ENCODE measurements around the gene GMPPA.

Gene GMPPA

DNA sequence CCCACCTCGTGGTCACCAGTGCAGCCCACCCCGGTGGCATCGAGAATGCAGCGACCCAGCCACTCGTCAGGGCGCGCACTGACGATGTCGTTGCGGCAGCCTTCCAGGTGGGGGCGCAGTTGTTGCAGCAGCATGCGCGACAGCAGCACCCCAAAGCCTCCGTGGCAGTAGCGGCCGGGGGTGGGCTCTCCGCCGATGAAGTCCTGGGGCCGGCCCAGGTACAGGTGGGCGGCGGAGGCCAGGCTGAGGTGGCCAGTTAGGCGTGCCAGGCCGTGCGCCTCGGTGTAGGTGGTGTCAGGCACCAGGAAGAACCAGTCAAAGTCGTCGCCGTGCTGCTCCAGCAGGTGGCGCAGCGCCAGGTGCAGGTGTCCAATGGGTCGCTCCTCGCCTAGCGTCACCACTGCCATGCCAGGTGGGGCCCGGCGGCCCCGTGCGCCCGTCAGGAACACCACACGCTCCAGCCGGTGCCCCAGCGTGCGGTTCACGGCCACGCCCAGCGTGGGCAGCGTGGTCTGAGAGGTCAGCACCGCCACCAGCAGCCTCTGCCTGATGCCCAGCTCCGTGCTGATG is 43.0 kb downstream of the GMPPA start:
- peak overlapping the region; percentile 81 for H3K4me3 ChIP-seq (ENCODE audit: low read depth, low read length)
- TF ChIP-seq, protein P1, sequence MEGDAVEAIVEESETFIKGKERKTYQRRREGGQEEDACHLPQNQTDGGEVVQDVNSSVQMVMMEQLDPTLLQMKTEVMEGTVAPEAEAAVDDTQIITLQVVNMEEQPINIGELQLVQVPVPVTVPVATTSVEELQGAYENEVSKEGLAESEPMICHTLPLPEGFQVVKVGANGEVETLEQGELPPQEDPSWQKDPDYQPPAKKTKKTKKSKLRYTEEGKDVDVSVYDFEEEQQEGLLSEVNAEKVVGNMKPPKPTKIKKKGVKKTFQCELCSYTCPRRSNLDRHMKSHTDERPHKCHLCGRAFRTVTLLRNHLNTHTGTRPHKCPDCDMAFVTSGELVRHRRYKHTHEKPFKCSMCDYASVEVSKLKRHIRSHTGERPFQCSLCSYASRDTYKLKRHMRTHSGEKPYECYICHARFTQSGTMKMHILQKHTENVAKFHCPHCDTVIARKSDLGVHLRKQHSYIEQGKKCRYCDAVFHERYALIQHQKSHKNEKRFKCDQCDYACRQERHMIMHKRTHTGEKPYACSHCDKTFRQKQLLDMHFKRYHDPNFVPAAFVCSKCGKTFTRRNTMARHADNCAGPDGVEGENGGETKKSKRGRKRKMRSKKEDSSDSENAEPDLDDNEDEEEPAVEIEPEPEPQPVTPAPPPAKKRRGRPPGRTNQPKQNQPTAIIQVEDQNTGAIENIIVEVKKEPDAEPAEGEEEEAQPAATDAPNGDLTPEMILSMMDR (IDR thresholded peaks at IDR 0.05; ENCODE audit: insufficient read depth, low read depth, low read length, missing control alignments): peak; percentile 91
- DNase-seq (ENCODE audit: low read depth): peak; percentile 93

DNA sequence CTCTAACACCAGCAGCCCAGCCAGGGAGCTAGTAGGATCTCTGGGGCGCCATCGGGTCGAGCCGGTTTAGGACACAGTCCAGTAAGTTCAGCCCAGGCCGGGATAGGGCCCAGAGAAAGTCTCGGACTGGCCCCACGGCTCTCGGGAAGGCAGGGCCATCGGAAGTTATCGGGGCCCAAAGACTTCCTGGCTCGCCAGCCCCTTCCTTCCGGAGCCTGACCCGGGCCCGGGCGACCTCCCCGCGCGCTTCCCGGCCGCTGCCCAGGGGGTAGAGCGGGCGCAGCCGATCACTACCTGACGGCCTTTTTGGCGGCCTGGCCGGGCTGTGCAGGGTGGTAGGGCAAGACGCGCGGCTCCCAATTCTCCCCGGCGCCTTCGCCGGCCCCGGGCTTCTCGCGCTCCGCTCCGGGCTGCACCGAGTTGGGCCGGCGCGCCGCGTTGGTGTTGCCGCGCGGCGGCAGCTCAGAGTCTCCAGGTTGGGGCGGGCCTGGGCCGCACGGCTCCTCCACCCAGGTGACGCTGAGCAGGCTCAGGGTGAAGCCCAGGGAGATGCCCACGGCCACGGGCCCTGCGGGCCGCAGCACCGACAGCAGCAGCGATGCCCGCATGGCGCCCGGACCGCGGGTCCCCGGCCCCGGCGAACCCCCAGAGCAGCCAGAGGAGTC is 44.4 kb downstream of the GMPPA start:
- TF ChIP-seq, protein P1 (IDR thresholded peaks at IDR 0.05; ENCODE audit: insufficient read depth, low read depth, low read length, missing control alignments): no peak
- DNase-seq (ENCODE audit: low read depth): no peak
- H3K4me3 ChIP-seq (ENCODE audit: low read depth, low read length): peak overlapping the region; percentile 81

DNA sequence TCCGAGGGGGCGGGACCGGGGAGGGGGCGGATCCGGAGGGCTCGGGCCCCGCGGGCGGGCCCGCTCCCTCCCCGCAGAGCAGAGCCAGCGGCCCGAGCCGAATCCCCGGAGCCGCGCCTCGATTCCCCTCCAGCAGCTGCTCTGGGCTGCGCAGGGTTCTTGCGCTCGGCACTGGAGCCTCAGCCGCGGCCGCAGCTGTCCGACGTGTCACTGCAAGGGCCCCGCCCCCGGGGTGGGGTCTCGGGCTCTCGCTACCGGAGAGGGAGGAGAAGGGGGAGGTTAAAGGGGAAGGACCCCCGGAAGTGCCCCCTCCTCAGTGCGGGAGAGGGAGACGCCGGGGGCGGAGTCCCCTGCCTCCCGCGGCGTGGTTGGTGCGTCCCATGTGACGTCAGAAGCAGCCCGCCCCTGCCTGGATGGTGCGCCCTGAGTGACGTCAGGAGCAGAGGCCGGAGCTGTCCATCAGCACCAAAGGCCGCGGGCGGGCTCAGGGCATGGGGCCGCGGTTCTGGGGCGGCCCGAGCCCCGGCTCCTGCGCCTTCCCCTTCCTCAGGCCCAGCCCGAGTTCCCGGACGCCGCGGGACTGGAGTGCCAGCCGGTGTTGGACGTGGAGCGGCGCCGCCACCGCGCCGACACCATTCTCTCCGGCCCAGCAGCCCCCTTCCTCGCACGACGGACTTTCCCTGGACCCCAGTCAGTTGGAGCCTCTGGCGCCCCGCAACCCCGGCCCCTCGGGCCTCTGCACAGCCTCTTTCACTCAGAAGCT is 45.1 kb downstream of the GMPPA start, which contains the start of the genes CHPF and TMEM198:
Gene CHPF, minus strand, starts transcription at position 214 of the 763 bp plus-strand sequence. CDS start 271 bp downstream, outside the sequence.
Gene TMEM198, plus strand, starts transcription at position 433 of the 763 bp plus-strand sequence. CDS start 700 bp downstream, outside the sequence.
- TF ChIP-seq, protein P1 (IDR thresholded peaks at IDR 0.05; ENCODE audit: insufficient read depth, low read depth, low read length, missing control alignments): no peak
- DNase-seq (ENCODE audit: low read depth): peak; percentile 97
- H3K4me3 ChIP-seq (ENCODE audit: low read depth, low read length): peak within 1 kb of the TSS; percentile 81

DNA sequence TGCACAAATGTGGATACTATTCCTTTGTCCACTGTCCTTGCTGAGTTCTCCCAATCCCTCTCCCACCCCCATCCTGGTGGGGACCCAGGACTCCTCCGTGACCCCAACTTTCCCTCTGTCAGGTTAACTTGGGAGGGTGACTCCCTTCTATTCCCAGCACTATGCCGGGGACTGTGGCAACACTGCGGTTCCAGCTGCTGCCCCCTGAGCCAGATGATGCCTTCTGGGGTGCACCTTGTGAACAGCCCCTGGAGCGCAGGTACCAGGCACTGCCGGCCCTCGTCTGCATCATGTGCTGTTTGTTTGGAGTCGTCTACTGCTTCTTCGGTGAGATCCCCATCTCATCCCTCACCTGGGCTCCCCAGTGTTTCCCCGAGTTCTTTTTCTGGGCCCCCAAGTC is 45.9 kb downstream of the GMPPA start:
- H3K4me3 ChIP-seq (ENCODE audit: low read depth, low read length): no peak overlapping the region
- DNase-seq (ENCODE audit: low read depth): no peak
- TF ChIP-seq, protein P1 (IDR thresholded peaks at IDR 0.05; ENCODE audit: insufficient read depth, low read depth, low read length, missing control alignments): no peak

DNA sequence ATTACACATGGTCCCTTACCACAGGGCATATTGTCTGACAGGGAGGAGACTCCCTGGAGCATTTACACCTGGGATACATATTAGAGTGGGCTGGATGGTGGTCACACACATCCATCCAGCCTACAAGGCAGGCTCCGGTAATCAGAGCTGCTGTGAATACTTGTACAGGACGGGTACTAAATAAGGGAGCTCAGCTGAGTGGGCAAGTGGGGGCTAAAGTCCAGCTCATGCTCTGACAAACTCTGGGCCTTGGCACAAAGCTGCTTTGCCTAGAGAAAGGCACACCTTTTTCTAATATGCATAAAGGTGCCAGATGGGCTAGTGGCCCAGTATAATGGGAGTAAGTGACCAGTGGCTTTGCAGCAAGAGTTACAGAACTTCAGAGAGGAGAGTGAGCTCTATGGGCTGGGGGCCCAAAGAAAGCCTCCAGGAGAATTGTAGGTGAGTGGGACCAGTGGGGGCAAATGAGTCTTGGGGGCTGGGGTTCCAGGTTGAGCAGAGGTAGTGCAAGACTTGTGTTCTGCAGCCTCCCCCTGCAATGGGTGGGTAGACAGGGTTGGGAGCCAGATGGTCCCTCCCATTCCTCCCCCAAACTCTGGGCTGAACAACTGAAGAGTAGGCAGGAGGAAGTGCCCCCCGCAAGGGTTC is 46.7 kb downstream of the GMPPA start:
- no peak overlapping the region for H3K4me3 ChIP-seq (ENCODE audit: low read depth, low read length)
- TF ChIP-seq, protein P1 (IDR thresholded peaks at IDR 0.05; ENCODE audit: insufficient read depth, low read depth, low read length, missing control alignments): no peak
- DNase-seq (ENCODE audit: low read depth): no peak

DNA sequence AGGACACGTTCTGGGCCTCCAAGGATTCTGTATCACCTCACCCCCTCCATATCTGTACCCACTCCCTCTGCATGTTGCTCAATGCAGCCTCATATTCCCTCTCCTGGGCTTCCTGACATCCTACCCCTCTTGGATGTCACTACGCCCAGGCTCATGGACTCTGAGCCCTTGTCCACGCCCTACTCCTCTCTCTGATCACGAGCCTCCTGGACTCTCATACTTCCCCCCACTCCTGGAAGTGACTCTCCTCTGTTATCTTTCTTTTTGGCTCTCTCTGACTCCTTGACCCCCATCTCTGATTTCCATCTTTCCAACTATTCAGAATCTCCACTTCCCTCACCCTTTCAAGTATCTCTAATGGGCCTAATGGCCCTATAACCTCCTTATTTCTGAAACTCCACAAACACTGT is 47.3 kb downstream of the GMPPA start:
- DNase-seq (ENCODE audit: low read depth): no peak
- no peak overlapping the region for H3K4me3 ChIP-seq (ENCODE audit: low read depth, low read length)
- TF ChIP-seq, protein P1 (IDR thresholded peaks at IDR 0.05; ENCODE audit: insufficient read depth, low read depth, low read length, missing control alignments): no peak
